HG03432 (cell line): ENCODE measurements around the gene NTM.
A peak's percentile ranks its signal among the peaks of the same experiment; 100 is the strongest.

Experiments
- ATAC-seq: cut with Tn5 transposase; IDR thresholded peaks from one replicate; pipeline ENCODE4 v1.9.1; 2021; ENCODE audit warnings: mild to moderate bottlenecking, moderate library complexity; ENCODE audit not compliant: unreplicated experiment

Gene NTM

DNA sequence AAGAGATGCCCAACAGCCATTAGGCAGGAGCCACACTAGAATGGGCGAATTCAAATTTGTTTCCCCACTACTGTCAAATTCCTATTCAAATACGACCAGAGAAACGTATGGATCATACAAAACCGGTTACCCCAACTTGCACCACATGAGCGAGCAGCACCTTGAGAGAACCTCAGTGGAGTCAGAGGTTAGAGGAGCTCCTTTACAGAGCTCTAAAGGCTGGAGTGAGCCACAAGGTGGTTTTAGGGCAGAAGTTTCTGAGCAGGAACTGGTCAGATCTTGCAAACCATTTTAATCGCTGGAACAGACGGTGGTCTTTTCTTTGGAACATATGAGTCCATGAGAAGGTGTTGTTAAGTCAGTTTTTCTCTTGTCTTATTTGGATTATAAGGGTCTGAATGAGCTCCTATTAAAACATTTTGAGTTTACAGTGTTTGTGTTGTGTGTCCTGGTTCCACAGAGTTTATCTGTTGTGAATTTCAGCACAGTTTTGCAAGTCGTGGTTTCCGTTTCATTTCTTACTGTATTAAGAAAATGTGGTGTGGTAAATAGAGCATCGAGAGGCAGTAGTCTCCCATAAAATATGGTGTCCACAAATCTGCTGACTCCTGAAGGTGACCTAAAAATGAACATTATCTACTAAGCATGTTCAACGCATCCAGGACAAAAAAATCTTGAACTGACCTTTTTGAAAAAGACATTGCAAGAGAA is 471.7 kb downstream of the NTM start:
- no peak for ATAC-seq

DNA sequence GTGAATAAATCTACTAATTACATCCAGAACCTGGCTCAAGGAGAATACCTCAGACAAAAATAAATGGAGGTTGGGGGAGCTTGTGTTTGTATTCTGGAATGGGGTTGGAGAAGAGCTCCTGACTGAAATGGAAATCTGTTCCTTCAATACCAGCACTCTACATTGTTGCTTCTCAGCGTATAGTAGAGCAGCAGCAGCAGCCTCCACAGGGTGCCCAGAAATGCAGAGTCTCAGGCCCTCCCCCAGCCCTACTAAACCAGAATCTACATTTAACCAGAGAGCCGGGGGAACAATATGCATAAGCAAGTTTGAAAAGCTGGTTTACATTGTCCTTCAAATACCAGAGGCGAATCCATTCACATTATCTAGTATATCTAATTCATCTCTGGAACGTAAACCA is 474.8 kb downstream of the NTM start:
- ATAC-seq, result no peak

- no peak for ATAC-seq
These were observed 479.1 kb downstream of the NTM start for GRCh38 chr11:131849485-131849884.

GRCh38 chr11:131850507-131850906 is 480.1 kb downstream of the NTM start:
- no peak for ATAC-seq

- no peak for ATAC-seq
These were observed 481.7 kb downstream of the NTM start for GRCh38 chr11:131851964-131852755.

- ATAC-seq, result no peak
These were observed 482.3 kb downstream of the NTM start for GRCh38 chr11:131852757-131853156.

DNA sequence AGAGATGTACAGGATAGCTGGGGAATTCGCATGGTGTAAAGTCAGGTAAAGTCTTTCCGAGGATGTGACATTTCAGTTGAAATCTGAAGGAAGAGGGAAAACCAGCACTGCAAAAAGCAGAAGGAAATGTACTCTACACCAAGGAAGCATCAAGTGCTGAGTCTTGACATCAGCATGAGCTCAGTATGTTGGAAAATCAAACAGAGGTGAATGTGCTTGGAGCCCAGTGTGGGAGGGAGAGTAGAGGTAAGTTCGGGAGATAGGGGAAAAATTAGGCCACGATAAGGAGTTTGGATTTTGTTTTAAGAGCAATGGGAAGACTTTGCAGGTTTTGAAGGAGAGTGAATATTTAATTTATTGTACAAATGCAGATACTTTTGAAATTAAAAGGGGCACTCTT is 484.0 kb downstream of the NTM start:
- no peak for ATAC-seq

GRCh38 chr11:131855320-131855719 is 484.9 kb downstream of the NTM start:
- no peak for ATAC-seq

- no peak for ATAC-seq
These were observed 486.8 kb downstream of the NTM start for GRCh38 chr11:131857246-131857645.

- ATAC-seq, result no peak
These were observed 488.1 kb downstream of the NTM start for GRCh38 chr11:131858505-131858904.

DNA sequence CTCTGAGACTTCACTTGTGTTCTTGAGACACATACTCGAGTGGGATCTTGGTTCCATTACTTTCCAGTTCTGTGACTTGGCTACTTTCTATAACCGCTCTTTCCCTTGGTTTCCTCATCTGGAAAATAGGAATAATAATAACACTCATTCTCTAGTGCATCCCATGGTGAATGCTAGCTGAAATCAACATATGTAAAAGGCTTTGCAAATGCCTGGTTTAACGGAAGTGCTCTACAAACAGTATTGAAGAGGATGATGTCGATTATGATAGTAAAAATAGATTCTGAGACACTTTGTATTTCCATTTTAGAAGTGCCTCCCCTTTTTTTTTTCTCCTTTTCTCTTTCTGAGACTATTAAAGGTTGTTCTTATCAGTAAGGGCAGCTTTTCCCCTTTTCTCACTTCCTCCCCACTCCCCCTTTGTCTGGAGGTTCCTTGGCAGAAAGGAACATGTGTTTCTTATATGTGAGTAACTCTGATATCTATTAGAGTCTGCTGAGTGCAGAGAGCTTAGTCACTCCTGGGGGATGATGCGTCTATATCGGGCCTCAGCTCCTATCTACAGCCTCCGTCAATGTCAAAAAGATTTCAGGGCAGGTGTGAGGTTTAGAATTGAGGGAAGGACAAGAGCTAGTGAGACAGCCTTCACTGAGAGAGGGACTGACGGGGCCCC is 489.3 kb downstream of the NTM start:
- ATAC-seq, result no peak

GRCh38 chr11:131864228-131864627 is 493.8 kb downstream of the NTM start:
- ATAC-seq, result no peak

DNA sequence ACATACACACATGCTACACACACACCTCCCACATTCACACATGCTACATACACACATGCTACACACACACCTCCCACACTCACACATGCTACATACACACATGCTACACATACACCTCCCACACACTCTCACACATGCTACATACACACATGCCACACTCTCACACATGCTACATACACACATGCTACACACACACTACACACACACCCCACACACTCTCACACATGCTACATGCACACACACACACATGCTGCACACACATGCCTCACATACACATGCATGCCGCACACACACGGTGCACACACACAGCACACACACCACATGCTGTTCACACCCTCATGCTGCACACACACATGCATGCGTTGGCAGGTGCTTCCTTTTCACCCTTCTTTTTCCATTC is 495.4 kb downstream of the NTM start:
- no peak for ATAC-seq

DNA sequence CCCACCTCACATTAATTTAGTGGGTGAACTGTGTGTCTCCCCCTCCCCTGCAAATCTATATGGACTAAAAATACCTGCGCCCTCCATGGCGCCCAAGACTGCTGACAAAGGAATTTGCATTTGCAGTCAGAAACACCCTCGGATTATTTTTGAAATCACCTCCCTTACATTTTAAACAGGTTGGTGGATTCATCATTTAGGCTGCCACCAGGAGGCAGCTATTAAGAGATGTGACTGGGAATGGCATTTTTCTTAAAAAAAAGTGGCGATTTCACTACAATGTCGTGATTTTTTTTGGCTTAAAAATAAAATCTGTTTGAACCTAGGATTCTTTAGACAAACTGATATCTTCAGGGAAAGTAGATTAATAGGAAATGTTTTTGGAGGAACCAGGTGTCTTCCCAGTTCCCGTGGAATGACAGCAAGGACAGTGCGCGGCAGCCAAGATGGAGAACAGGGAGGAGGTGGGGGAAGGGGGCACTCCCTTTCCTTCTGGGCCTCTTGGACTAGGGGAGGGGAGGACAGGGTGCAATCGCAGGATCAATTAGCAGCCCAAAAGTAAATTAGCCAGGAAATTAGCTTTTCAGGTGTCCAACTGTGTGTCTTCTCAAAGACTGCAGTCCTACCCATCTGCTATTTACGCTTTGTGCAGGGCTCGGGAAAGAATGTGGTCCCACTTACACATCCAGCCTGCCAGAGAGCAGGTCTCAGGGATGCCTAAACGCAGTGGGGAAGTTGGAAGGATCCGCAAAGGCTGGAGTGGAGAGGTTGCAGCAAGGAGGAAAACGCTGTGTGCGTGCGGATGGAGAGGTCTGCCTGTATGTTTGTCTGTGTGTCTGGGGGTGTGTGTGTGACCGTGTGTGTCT is 496.4 kb downstream of the NTM start:
- no peak for ATAC-seq

GRCh38 chr11:131867457-131868257 is 497.2 kb downstream of the NTM start:
- peak; percentile 86 for ATAC-seq

DNA sequence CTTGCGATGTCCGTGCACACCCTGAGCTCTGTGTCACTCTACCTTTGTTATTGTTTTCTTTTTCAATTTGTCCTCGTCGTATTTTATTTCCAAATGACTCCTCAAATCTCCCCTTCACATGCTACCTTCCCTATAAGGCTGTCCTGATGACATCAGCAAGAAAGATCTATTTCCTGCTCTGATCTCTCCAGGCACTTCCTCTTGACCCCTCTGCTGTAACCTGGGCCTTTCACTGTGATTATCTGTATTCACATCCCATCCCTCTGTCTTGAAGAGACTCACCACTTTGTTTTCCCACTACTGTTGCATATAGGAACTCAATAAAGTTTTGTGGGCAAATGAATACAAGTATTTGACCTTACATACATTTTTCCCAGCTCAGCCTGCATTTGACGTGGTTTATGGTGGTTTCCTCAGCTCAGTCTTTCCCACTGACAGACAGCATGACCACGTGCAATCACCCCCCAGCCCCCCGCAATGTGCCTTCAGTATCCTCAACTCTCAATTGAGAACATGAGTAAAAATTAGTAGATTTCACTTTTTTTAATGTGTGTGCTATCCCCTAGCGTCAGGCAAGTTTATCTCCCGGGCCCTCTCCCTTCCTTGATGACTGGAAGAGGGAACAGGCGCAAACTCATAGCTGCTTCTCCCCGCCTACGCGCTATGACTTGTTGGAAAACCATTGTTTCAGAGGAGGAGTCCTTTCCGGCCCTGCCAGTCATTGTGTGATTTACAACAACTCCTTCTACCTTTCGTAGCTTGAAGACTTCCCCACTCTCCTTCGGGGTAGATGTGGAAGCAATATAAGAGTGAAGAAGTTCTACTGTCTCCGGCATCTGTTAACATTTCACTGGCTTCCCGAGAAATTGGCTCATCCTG is 498.5 kb downstream of the NTM start:
- no peak for ATAC-seq

- no peak for ATAC-seq
These were observed 499.9 kb downstream of the NTM start for GRCh38 chr11:131870305-131870704.

GRCh38 chr11:131871006-131871405 is 500.6 kb downstream of the NTM start:
- ATAC-seq, result no peak

- ATAC-seq, result no peak
These were observed 503.7 kb downstream of the NTM start for GRCh38 chr11:131874070-131874469.
